Activated CD4-positive, alpha-beta T cell treated with anti-CD3 and anti-CD28 coated beads, Interleukin-2, Interleukin-6, amounts not matched to agents 100 ng/mL and 50 ng/mL, durations not matched to agents 16 hours and 8 hours (primary cell): ENCODE measurements around the gene ABHD17C.

Experiments
- DNase-seq: peaks from one replicate; pipeline ENCODE4 v3.0.0-alpha.2; 2020

ABHD17C gene

DNA sequence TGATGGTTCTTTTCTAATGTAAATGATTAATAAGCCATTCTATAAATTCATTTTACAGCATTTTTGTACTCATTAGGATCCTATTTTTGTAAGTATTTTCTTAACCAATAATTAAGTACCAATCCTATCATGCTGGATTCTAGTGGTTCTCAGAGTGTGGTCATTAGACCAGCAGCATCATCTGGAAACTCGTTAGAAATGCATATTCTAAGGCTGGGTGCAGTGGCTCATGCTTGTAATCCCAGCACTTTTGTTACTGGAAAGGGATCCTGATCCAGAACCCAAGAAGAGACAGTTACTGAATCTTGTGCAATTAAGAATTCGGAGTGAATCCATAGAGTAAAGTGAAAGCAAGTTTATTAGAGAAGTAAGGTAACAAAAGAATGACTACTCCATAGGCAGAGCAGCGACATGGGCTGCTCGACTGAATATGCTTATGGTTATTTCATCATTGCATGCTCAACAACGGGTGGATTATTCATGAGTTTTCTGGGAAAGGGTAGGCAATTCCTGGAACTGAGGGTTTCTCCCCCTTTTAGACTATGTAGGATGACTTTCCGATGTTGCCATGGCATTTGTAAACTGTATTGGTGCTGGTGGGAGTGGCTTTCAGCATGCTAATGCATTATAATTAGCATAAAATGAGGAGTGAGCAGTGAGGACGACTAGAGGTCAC lies 74.2 kb downstream of the ABHD17C start:
- DNase-seq = no peak

DNA sequence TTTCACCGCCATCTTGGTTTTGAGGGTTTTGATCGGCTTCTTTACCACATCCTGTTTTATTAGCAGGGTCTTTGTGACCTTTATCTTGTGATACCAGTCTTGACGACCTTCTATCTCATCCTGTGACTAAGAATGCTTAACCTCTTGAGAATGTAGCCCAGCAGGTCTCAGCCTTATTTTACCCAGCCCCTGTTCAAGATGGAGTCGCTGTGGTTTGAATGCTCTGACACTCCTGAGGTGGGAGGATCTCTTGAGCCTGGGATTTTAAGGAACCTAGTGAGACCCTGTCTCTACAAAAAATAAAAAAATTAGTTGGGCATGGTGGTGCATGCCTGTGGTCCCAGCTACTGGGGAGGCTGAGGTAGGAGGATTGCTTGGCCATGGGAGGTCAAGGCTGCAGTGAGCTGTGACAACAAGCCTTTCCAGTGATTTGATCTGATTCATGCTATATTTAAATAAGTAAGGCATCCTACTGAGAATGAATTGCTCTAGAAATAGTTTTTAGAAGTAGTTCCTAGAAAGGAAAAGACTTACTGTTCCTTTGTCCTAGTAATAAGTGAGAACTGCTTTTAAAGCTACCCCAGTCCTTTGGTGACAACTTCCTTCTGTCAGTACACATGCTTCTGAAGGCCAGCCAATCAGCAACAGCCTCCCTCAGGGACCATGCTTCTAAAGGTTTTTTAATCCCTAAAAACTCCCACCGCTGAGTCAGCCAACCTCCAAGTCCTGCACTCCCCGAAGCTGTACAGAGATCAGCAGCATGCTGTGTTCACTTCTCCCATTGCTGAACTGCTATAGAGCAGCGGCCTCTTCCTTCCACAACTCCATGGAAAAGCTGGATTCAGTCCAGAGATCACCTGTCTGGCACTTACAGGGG lies 75.0 kb downstream of the ABHD17C start:
- DNase-seq = no peak

DNA sequence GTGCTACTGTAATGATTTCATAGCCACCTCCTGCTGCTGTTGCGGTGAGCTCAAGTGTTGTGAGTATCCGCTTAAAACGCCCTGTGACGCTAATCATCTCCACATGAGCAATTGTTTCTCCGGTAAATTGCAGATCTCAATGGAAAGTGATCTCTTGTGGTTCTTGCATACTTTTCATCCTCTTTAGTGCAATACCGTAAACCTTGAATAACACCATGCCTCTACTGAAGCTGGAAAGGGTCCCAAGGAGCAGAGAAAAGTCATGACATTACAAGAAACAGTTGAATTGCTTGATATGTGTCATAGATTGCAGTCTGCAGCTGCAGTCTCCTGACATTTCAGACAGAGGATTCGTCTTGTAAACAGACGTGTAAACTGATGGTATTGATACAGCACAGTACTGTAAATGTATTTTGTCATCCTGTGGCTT lies 78.0 kb downstream of the ABHD17C start:
- DNase-seq = no peak

DNA sequence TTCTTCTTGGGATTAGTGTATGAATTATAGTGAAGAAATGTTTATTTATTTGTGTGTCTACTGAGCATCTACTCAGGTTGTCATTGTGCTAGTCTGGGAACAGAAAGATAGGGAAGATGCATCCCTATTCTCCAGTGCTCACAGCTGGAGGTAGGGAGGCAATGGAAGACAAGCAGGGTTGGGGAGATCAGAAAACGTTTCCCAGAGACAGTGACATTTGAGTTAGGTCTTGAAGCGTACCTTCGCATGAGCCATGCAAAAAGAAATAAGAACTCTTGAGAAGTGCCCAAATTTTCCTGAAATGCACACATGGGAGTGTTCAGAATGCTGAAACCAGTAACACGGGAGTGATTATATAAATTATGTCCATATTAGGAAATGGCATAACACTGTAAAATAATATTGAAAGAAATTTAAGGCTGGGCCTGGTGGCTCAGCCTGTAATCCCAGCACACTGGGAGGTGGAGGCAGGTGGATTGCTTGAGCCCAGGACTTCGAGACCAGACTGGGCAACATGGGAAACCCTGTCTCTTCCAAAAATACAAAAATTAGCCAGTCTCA lies 78.8 kb downstream of the ABHD17C start:
- DNase-seq = no peak

DNA sequence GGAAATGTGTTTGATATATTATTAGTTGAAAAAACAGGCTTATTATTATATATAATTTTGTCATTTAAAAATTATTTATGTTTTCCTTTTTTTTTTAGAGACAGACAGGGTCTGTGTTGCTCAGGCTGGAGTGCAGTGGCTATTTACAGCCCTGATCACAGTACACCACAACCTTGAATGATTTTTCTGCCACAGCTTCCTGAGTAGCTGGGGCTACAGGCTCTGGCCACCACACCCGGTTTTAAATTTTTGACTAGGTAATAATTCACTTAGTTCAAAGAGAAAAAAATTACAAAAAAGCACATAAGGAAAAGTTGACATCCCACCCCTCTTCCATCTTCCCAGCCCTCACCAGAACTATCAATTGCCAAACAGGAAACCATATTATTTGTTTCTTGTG lies 79.4 kb downstream of the ABHD17C start:
- no peak for DNase-seq

DNA sequence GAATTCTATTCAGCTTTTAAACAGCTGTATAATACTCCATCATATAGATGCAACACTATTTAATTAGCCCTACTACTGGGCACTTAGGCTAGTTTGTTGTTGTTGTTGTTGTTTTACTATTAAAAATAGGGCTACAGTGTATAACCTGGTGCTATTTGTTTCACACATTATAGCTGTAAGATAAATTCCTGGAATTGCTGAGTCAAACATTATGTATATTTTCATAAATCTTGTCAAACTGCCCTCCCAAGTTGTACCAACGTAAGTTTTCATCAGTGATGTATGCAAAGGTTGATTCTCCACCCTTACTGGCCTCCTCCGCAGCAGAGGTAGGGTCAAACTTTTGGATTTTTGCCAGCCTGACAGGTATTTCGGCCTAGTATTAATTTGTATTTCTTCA lies 80.2 kb downstream of the ABHD17C start:
- no peak for DNase-seq

DNA sequence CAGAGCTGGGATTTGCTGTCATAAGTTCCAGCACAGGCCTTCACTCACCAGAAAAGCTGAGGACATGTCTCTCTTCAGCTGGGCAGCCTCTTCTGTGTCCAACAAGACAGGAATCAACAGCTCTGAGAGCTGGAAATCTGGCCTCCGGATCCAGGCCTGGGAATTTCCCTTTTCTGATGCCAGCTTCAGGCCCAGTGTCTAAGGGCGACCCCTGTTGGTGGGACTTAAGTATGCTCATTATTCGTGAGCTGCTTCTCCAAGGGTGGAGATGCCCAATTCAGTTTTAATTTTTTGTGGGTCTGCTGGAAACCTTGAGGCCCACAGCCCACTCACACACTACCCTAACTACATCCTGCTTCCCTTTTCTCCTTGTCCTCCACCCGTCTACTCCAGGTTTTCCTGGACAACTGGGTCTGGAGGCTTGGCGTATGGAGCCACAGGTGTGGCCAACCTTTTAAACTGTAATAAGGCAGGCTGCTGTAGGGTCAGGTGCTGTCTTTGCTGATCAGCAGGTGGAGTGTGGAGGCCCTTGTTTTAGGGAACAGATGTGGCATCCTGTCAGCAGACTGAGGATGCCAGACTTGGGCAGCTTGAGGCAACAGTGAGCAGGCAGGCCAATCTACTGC lies 81.4 kb downstream of the ABHD17C start:
- DNase-seq = peak; percentile 77

DNA sequence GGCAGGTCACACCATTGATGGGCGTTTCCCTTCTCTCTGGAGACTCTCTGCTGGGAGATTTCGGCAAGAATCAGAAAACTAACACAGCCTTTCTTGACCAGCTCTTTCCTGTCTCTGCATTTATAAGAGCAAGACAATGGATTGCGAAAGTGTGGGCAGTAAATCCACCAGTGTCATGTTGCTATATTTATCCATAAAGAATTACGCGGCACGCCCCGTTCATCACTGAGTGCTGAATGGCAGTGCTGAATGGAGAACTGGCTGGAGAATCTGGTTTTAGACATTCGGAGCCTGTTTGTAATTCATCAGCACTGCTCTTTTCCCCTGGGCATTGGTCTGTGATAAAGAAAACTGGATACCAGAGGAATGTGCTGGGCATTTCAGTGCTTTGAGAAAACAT lies 82.0 kb downstream of the ABHD17C start:
- DNase-seq = no peak

DNA sequence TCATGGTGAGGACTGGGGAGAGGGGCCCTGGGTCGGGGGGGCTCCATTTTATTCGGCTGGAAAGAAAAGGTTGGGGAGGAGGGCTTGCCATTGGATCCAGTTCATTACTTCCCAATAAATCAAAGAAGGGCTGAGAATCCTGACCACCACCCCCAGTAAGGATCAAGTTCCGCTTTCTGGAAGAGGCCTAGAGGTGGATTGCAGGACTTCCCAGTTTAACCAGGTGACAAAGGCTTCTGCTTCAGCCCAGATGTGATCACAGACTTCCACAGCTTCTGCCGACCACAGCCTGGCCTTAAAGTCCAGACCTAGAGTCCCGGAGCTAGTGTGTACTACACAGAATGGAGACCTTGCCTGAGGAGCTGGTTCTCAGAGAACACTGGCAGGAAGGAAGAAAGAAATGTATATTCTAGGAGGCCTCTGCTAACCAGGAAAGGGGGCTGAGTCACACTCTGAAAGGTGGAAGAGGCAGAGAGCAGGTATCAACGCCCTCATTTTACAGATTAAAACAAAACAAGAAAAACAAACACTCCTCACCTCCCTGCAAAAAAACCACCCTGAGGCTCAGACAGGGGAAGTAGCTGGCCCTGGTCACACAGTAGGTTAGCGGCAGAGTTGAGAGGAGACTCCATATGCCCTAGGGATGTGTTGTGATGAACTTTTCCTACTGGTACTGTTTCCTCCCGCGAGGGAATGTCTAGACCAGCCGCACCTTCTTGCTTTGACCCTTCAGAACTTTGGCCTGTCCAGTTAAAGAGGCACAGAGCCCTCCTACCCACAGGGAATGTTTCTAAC lies 82.9 kb downstream of the ABHD17C start:
- DNase-seq = no peak

DNA sequence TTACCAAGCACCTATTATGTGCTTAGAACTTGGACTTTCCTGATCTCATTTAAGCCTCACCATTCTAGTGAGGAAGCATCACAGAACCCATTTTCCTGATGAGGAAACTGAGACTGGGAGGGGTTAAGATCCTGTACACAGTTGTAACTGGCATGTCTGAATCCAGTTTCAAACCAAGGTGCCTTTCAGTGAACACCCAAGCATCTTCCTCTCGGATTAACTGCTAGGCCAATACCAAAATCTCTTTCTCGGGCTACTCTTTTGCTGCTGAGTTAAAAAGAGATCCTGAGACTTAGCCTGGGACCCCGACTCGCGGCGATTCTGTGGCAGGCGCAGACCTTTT lies 83.5 kb downstream of the ABHD17C start:
- no peak for DNase-seq

DNA sequence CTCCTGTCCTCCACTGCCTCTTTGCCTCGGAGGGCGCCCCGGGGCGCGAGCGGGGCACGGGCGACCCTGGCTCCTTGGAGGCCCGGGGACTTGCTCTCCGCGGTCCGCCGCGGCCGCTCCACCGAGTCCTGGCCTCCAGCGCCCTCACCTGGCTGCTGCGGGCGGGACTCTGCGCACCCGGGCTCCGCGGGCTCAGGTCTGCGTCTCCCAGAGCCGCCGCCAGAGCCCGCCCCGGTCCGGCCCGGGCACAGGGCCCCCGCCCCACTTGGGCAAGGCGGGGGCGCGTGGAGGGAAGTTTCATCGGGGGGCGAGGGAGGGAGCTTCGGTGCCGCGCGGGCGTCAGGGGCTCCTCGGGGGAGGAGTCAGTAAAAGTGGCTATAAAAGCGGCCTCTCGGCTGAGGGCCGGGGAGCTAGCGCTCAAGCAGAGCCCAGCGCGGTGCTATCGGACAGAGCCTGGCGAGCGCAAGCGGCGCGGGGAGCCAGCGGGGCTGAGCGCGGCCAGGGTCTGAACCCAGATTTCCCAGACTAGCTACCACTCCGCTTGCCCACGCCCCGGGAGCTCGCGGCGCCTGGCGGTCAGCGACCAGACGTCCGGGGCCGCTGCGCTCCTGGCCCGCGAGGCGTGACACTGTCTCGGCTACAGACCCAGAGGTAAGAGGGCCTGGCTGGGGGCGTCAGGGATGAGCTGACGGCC lies 84.0 kb downstream of the ABHD17C start, which contains the start of gene CEMIP:
CEMIP (plus strand) TSS at position 407 of the 694 bp plus-strand sequence. CDS start 94,510 bp downstream, outside the sequence.
- DNase-seq = peak; percentile 82

DNA sequence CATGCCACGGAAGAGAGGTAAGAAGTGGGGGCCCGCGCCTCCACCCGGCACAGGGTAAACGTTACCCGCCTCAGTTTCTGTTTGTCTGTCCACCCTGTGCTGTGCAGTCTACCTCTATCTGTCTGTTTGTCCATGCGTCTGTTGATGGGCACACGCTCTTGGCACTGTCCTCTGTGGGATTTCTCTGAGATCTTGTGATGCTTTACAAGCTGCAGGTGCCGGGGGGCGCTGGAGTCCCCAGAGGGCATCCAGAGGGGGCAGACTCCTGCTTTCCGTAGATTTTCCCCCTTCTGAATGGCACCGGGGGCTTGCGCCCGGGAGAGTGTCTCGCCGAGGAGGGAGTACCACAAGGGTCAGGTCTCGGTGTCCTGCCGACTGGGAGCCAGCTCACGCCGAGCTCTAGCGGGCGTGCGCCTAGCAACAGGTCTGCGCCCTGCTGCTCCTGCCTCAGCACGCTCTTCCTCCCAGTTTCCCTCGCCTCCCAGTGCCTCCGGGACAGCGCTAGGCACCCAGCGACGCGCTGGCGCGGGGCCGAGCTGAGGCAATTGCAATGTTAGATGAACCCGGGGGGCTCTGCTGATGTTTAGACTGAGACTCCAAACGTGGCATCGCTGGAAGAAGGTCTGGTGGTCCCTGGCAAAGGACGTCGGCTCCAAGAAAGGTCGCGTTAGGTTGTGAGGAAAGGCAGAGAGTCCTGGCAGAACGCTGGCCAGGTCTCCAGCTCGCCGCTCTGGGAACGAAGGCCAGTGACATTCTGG lies 84.7 kb downstream of the ABHD17C start:
- DNase-seq = no peak

DNA sequence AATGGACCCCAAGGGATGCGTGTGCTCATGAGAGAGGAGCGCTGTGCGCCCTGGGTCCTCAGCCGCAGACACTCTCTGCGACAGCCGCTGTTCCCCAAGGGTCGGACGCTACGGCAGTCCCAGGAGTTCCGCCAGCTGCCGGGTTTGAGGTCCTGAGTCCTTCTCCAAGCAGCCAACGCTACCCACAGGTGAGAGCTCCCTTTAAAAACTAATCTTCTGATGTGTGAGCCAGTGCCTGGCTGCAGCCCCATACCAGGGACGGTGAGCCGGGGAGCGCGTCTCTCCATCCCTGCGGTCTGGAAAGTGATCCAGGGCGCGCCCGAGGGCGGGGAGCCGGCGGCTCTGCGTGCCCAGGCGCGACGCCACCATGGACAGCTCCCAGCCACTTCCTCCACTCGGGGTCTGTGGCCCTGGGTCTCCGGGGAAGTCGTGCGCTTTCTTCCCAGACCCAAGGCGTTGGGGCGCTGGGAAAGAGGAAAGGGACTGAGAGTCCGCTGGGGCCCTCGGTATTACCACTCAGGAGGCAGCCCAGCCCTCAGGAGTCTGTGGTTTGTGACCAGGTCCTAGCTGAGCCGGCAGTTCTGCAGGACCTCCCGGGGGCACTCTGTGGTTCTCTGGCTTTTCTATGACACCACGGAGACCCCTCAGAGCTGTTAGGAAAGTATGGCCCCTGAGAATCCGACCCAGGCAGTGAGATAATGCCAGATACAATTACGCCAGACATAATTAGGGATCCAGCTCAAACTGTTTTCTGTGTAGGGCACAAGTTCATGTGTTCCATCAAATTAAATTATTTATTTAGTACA lies 85.5 kb downstream of the ABHD17C start:
- peak; percentile 29 for DNase-seq

DNA sequence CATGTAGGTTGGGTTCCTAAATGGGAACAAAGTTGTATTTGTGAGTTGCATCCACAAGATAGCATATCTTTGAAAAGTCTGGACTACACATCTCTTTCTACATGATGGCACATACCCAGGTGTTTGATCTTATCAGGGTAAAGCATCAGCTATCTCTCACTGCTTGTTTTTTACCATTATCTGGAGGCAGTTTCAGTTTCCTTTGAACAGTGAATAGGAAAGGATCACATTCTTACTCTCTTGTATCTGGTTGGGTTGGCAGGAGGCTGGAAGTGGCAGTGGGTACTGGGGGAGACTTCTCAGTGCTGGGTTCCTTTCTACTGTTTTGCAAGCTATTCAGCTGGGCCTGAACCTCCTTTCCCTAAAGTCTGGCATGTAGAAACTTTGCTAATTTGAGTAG lies 88.2 kb downstream of the ABHD17C start:
- peak; percentile 30 for DNase-seq

DNA sequence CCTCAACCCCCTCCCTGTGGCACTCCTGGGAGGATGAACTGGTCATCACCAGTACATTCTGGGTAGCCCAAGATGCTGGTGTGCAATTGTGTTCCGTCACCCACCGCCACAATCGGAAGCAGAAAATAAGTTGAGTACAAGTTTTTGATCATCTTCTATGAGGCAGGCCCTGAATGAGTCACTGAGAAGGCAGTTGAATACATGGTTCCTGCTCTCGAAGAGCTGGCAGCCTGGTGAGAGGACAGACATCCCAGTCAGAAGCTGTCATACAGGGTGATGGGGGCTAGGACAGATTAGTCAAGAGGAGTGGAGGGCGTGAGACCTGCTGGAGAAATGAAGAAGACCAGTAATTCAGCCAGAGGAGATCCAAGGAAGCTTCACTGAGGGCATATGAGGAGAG lies 90.2 kb downstream of the ABHD17C start:
- peak; percentile 38 for DNase-seq

DNA sequence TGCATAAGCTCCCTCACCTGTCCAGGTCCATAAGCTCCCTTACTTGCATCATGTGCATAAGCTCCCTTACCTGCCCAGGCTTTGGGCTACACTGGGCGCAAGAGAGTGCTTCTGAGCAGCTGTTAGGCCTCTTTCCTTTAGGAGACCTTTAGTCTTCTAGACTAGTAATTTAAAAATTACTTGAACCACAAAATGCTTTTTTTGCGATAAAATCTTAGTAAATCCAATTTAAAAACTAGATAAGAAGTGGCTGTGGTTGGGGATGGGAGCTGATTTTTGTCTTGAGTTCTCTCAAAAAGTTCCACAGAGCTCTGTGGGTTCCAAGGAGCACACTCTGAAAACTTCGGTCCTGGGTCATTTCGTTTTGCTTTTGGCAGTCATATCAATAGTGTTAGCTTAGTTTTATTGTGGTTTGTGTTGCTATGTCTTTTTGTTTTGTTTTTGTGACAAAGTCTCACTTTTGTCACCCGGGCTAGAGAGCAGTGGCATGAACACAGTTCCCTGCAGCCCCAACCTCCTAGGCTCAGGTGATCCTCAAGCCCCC lies 90.8 kb downstream of the ABHD17C start:
- DNase-seq = peak; percentile 47

DNA sequence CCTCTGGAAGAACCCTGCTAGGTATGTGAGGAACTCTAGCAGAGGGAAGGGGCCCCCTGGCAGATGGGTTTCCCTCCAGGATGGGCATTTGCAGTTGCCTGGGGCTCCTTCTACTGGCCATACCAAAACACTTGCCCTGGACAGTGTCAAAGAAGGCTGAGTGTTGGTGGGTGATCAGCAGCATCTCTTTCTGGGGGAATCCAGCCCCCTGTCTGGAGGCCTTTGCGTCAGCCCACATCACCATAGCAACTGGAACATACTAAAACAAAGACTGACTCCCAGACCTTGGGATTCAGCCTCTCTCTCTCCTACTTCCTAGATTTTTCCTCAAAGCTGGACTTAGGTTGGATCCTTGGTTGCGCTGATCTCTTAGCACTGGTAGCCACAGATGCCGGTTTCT lies 92.2 kb downstream of the ABHD17C start:
- DNase-seq = no peak

DNA sequence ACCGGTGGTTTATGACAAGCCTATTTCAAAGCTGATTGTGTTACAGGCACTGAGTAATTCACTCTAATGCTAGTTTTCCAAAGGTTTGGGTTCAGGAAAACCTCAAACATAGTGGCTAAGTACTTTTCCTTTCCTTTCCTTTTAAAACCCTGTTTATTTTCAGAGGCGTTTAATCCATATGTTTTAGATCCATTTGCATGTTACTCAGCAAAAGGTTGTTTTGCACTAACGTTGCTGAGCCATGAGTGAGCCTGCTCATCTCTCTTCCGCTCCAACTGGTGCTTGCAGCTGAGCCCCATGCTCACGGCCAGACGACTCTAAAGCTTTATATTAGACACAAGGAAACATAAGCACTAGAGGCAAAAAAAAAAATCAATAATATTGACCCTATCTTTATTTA lies 93.4 kb downstream of the ABHD17C start:
- DNase-seq = no peak

DNA sequence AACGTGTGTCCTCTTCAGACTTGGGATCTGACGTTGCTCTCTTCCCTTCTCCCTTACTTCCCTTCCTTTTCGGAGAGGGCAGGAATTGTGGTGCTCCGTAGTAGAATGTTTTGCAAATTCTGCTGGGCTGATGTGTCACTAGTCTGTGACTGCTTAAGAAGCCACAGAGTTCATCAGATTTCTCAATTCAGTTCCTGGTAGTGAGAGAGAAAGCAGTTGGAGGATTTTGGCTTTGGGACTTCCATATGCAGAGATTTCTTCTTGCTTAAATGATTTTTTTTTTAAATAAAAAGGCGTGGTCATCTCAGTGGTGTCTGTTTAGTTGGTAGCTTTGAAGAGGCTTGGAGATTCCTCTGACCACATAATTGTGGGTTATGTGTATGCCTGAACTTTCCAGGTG lies 94.2 kb downstream of the ABHD17C start:
- DNase-seq = no peak

DNA sequence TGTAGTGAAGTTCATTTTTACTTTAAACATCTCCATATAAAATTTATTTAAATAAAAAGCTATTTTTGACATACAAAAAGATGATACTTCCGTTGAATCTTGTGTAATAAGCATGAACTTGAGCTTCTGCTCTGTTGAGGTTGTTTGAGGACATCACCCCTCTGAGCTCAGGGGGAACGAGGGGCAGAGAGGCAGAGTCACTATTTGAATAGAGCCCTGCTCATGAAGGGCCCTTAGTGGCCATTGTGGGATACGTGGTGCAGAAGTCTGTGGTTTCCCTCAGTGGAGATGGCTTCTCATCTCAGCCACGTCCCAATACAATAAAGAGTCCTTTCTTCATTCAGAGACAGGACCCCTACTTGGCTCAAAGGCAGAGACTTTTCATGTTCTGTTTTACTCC lies 94.7 kb downstream of the ABHD17C start:
- no peak for DNase-seq
